Measurements from ENCODE around the gene GABRR2. TPM values are rescaled to one million over a fixed set of nuclear protein-coding genes. Genes with fewer than 3 reads are reported as not detected.

The GABRR2 gene
- total and polyA plus RNA-seq, 2 of the 4 experiments (the other 2 are of a cell fraction), result 0.26 TPM; not detected in 1

DNA sequence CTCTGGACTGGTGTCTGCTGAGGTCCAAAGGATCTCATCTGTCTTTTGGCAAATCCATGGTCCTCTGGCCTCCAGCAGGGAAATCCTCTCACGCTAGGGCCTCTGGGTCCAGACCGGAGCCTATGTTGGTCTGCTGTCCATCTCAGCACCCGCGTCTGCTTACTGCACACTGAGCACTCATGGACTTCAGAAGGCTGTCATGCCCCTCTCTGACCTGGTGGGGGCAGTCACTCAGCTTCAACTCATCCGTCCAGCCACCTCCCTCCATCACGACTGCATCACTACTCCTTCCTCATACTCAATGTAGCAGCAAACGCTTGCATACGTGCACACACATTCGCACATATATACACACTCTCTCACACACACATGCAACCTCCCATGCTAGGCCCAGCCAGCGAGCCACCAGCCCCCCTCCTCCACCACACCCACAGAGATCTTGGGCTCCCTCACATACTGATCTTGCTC is 33.3 kb downstream of the GABRR2 start:
- Histone ChIP-seq H3K9me1 (ENCODE audit: insufficient read depth, low read length) (no peaks in the 10 kb centered on the region), H4K8ac (ENCODE audit: low read depth in 2 of 2, low read length in 2 of 2) (no peak overlapping the region), H3K27me3 (ENCODE audit: control insufficient read depth, insufficient read depth, low read length) (peaks cover 17% of the 10 kb centered on the region), H2BK15ac (ENCODE audit: low read depth, low read length) (no peak overlapping the region), H3K4ac (ENCODE audit: low read depth, low read length) (no peak overlapping the region), H3K79me1 (ENCODE audit: low read depth in 1 of 2, low read length in 2 of 2) (no peaks in the 10 kb centered on the region), H2AFZ (replicated peaks; ENCODE audit: low read length, poor library complexity) (no peak overlapping the region), H3K4me2 (ENCODE audit: low read depth, low read length) (no peak overlapping the region), H2AK9ac (replicated peaks; ENCODE audit: low read depth, low read length, poor library complexity) (no peak overlapping the region), H3K18ac (ENCODE audit: low read depth, low read length) (no peak overlapping the region), H3K14ac (replicated peaks; ENCODE audit: low read depth, low read length) (no peak overlapping the region), H2BK20ac (ENCODE audit: low read depth, low read length) (no peak overlapping the region), H2AK5ac (ENCODE audit: low read depth, low read length) (no peak overlapping the region), H2BK120ac (ENCODE audit: low read depth, low read length) (no peak overlapping the region), H3K56ac (ENCODE audit: extremely low read depth, insufficient read depth, low read length) (no peak overlapping the region), H3K4me1 (ENCODE audit: control insufficient read depth, insufficient read depth, low read length) (no peaks in the 10 kb centered on the region), H3K27ac (ENCODE audit: insufficient read depth, low read length) (no peak overlapping the region), H2BK5ac (ENCODE audit: low read depth, low read length, poor library complexity, severe bottlenecking) (no peak overlapping the region), H4K91ac (ENCODE audit: insufficient read depth, low read depth, low read length) (no peak overlapping the region), H3K4me3 (ENCODE audit: insufficient read depth, low read depth, low read length) (no peak overlapping the region), H3K23ac (ENCODE audit: low read depth, low read length) (no peak overlapping the region), H3K9ac (ENCODE audit: low read depth, low read length) (no peak overlapping the region), H4K5ac (ENCODE audit: low read depth, low read length) (no peak overlapping the region), H4K20me1 (ENCODE audit: insufficient read depth, low read length) (no peaks in the 10 kb centered on the region; the same call in 1 of the 2 replicates), H3K36me3 (ENCODE audit: control insufficient read depth, insufficient read depth, low read length) (no peaks in the 10 kb centered on the region), H3K9me3 (ENCODE audit: control insufficient read depth, insufficient read depth, low read length) (no peaks in the 10 kb centered on the region)
- CTCF ChIA-PET, result no interaction called here
- intact Hi-C loops (cut with micrococcal nuclease) (no loop called here), dilution Hi-C loops (cut with HindIII; ENCODE audit: low sequenced_read_pairs, unreplicated experiment) (no loop called here), in situ Hi-C loops (cut with MboI; ENCODE audit: low sequenced_read_pairs) (no loop called here)
- 60% methylated on average over 10 of the region's 10 CpGs; no CpG with 5 or more reads in 1 of the 2 experiments for WGBS, 2 experiments (ENCODE audit: extremely low coverage in 2 of 2, insufficient read length in 1 of 2)
- BruUV-seq (replicated peaks), result no TSS peak
- POLR2A ChIA-PET (ENCODE audit: unreplicated experiment), result no interaction called here
- peak; percentile 42 for DNase-seq
- ATAC-seq (ENCODE audit: low read depth), result peak; percentile 80; the same call in 1 of the 2 replicates
- TF ChIP-seq, protein P1, sequence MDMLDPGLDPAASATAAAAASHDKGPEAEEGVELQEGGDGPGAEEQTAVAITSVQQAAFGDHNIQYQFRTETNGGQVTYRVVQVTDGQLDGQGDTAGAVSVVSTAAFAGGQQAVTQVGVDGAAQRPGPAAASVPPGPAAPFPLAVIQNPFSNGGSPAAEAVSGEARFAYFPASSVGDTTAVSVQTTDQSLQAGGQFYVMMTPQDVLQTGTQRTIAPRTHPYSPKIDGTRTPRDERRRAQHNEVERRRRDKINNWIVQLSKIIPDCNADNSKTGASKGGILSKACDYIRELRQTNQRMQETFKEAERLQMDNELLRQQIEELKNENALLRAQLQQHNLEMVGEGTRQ (IDR thresholded peaks at IDR 0.05; ENCODE audit: low read depth, low read length), result no peak
- no peak for TF ChIP-seq RFX5 (IDR thresholded peaks at IDR 0.05; ENCODE audit: low read depth, low read length)
- TF ChIP-seq CEBPB (IDR thresholded peaks at IDR 0.05; ENCODE audit: low read depth, low read length), result no peak
- no peak for TF ChIP-seq RCOR1 (IDR thresholded peaks at IDR 0.05; ENCODE audit: insufficient replicate concordance, low read length)
- TF ChIP-seq, protein P2, sequence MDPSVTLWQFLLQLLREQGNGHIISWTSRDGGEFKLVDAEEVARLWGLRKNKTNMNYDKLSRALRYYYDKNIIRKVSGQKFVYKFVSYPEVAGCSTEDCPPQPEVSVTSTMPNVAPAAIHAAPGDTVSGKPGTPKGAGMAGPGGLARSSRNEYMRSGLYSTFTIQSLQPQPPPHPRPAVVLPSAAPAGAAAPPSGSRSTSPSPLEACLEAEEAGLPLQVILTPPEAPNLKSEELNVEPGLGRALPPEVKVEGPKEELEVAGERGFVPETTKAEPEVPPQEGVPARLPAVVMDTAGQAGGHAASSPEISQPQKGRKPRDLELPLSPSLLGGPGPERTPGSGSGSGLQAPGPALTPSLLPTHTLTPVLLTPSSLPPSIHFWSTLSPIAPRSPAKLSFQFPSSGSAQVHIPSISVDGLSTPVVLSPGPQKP (IDR thresholded peaks at IDR 0.05; ENCODE audit: borderline replicate concordance, low read depth, low read length), result no peak
- TF ChIP-seq, protein P3, sequence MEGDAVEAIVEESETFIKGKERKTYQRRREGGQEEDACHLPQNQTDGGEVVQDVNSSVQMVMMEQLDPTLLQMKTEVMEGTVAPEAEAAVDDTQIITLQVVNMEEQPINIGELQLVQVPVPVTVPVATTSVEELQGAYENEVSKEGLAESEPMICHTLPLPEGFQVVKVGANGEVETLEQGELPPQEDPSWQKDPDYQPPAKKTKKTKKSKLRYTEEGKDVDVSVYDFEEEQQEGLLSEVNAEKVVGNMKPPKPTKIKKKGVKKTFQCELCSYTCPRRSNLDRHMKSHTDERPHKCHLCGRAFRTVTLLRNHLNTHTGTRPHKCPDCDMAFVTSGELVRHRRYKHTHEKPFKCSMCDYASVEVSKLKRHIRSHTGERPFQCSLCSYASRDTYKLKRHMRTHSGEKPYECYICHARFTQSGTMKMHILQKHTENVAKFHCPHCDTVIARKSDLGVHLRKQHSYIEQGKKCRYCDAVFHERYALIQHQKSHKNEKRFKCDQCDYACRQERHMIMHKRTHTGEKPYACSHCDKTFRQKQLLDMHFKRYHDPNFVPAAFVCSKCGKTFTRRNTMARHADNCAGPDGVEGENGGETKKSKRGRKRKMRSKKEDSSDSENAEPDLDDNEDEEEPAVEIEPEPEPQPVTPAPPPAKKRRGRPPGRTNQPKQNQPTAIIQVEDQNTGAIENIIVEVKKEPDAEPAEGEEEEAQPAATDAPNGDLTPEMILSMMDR (conservative IDR thresholded peaks at IDR 0.05; ENCODE audit: low read depth, low read length), result peak; percentile 36; the same call in 1 of the 2 replicates
- TF ChIP-seq SMC3 (IDR thresholded peaks at IDR 0.05; ENCODE audit: low read depth, low read length), result no peak
- no peak for TF ChIP-seq FOS (IDR thresholded peaks at IDR 0.05; ENCODE audit: low read depth, low read length)
- no peak for TF ChIP-seq CHD1 (IDR thresholded peaks at IDR 0.05; ENCODE audit: low read depth, low read length)
- no peak for TF ChIP-seq MAFK (IDR thresholded peaks at IDR 0.05; ENCODE audit: low read depth, low read length)
- no peak for TF ChIP-seq POLR2A (IDR thresholded peaks at IDR 0.05; ENCODE audit: low read depth, low read length)
- TF ChIP-seq MAZ (IDR thresholded peaks at IDR 0.05; ENCODE audit: borderline replicate concordance, low read depth, low read length), result no peak
- no peak for TF ChIP-seq BHLHE40 (IDR thresholded peaks at IDR 0.05; ENCODE audit: low read depth, low read length)
- TF ChIP-seq RAD21 (IDR thresholded peaks at IDR 0.05; ENCODE audit: low read length), result peak; percentile 23; the same call in 1 of the 2 replicates

All from IMR-90 (cell line).